CD8-positive, alpha-beta memory T cell (primary cell): Measurements from ENCODE around the gene LIG3. TPM values are rescaled to one million over a fixed set of nuclear protein-coding genes. Genes with fewer than 3 reads are reported as not detected.

ENCODE experiments used
- CTCF ChIA-PET: fragments of 350-600 bp; sonication (Branson Sonifier 250); formaldehyde crosslinking; loops from one replicate; lab custom pipeline; 2021; ENCODE audit warnings: antibody characterized with exemption; lab: Charles Lee
- POLR2A ChIA-PET: fragments of 350-600 bp; sonication (Branson Sonifier 250); formaldehyde crosslinking; loops from one replicate; lab custom pipeline; 2021; ENCODE audit warnings: antibody characterized with exemption; lab: Charles Lee
- DNase-seq, 5 donors: peaks; one replicate each; pipeline versions ENCODE4 v3.0.0 to v3.0.0-alpha.2; 2020 to 2022; ENCODE audit warnings: mixed read lengths in 1 of 5
- H3K27ac ChIP-seq: one replicate; pipeline ENCODE4 v1.7.0; 2013; ENCODE audit warnings: low read depth, mild to moderate bottlenecking, low read length, moderate library complexity
- H3K27me3 ChIP-seq: 2 replicates; pipeline ENCODE4 v1.7.0; 2013; ENCODE audit warnings: low read length, mild to moderate bottlenecking; ENCODE audit not compliant: insufficient read depth, poor library complexity, severe bottlenecking
- H3K36me3 ChIP-seq: 2 replicates; pipeline ENCODE4 v1.7.0; 2013; ENCODE audit warnings: mild to moderate bottlenecking, low read length, moderate library complexity; ENCODE audit not compliant: insufficient read depth
- H3K4me1 ChIP-seq: 2 replicates; pipeline ENCODE4 v1.7.0; 2013; ENCODE audit warnings: mild to moderate bottlenecking, low read length, moderate library complexity; ENCODE audit not compliant: insufficient read depth
- H3K4me3 ChIP-seq: 2 replicates; pipeline ENCODE4 v1.7.0; 2013; ENCODE audit warnings: mild to moderate bottlenecking, low read length
- H3K9me3 ChIP-seq: 2 replicates; pipeline ENCODE4 v1.7.0; 2013; ENCODE audit warnings: mild to moderate bottlenecking, low read length
- H3K27ac Mint-ChIP-seq, 8 donors: one replicate each; pipeline ENCODE4 v1.8.0; 2020 to 2021; ENCODE audit warnings: mixed read lengths in 8 of 8, mild to moderate bottlenecking in 6 of 8, inconsistent platforms in 3 of 8, moderate library complexity in 3 of 8
- H3K27me3 Mint-ChIP-seq, 2 donors: one replicate each; pipeline ENCODE4 v1.8.0; 2020 to 2021; ENCODE audit warnings: mixed read lengths in 2 of 2, mild to moderate bottlenecking in 1 of 2, moderate library complexity in 1 of 2
- H3K36me3 Mint-ChIP-seq, 3 donors: one replicate each; pipeline ENCODE4 v1.8.0; 2020 to 2021; ENCODE audit warnings: mixed read lengths in 3 of 3, inconsistent platforms in 1 of 3, mild to moderate bottlenecking in 1 of 3
- H3K4me1 Mint-ChIP-seq, 3 donors: one replicate each; pipeline ENCODE4 v1.8.0; 2020 to 2021; ENCODE audit warnings: mixed read lengths in 3 of 3, inconsistent platforms in 1 of 3, mild to moderate bottlenecking in 1 of 3
- H3K4me3 Mint-ChIP-seq, 7 donors: one replicate each; pipeline ENCODE4 v1.8.0; 2020 to 2021; ENCODE audit warnings: mixed read lengths in 7 of 7, mild to moderate bottlenecking in 6 of 7, moderate library complexity in 4 of 7, inconsistent platforms in 2 of 7
- H3K9me3 Mint-ChIP-seq, 5 donors: one replicate each; pipeline ENCODE4 v1.8.0; 2020 to 2022; ENCODE audit warnings: mixed read lengths in 5 of 5, mild to moderate bottlenecking in 3 of 5, moderate library complexity in 2 of 5, inconsistent platforms in 1 of 5
- polyA plus RNA-seq: library from polyadenylated mRNA; unstranded; fragments of 300-500 nt; fragmentation: Illumina TruSeq; gene quantifications from one replicate; pipeline ENCODE4 v1.2.3, GENCODE V29; 2021
- total RNA-seq, 2 experiments: library from RNA; stranded (reverse); gene quantifications; one replicate each; pipeline ENCODE4 v1.2.3, GENCODE V29; 2021

LIG3 gene
- total and polyA plus RNA-seq, 3 experiments from 2014 or later: 14.7 to 50.9 (median 48.7) TPM

GRCh38 chr17:34990921-34991365, 10.6 kb downstream of the LIG3 start:
- H3K27ac Mint-ChIP-seq: peak overlapping the region in 7 of 8 donors; percentile 0 to 76 (median 43)
- POLR2A ChIA-PET: interaction anchor here (0.6 to 1.3 kb wide), 2 partner anchors 10 to 224 kb away, joined by 4 to 5 read pairs; no protein-coding TSS in a partner anchor
- peaks cover 33% of the 10 kb centered on the region for H3K36me3 ChIP-seq

GRCh38 chr17:34991606-34992005, 11.3 kb downstream of the LIG3 start:
- Mint-ChIP-seq H3K4me3 (peak overlapping the region in 1 of 7 donors; percentile 49), H3K27me3 (no peaks in the 10 kb centered on the region), H3K9me3 (no peaks in the 10 kb centered on the region), H3K27ac (peak overlapping the region in 5 of 8 donors; percentile 29 to 76 (median 38)), H3K36me3 (peaks cover 5 to 93% (median 17%) of the 10 kb centered on the region in 3 donors), H3K4me1 (peaks cover 5 to 35% (median 15%) of the 10 kb centered on the region in 3 donors)
- DNase-seq: no peak
- Histone ChIP-seq H3K27me3 (no peaks in the 10 kb centered on the region), H3K4me1 (no peaks in the 10 kb centered on the region), H3K4me3 (no peak overlapping the region), H3K36me3 (peaks cover 33% of the 10 kb centered on the region), H3K9me3 (no peaks in the 10 kb centered on the region), H3K27ac (no peak overlapping the region)
- CTCF ChIA-PET: interaction anchor here (1.0 to 1.6 kb wide), 4 partner anchors 8 to 98 kb away, joined by 3 to 4 read pairs (median 4); no protein-coding TSS in a partner anchor
- POLR2A ChIA-PET: interaction anchor here (0.6 to 1.3 kb wide), 2 partner anchors 11 to 223 kb away, joined by 4 to 5 read pairs; no protein-coding TSS in a partner anchor

More at GRCh38 chr17:34990921-34991365, 10.6 kb downstream of the LIG3 start:
- Histone ChIP-seq H3K4me3 (no peak overlapping the region), H3K27ac (no peak overlapping the region), H3K27me3 (no peaks in the 10 kb centered on the region), H3K4me1 (no peaks in the 10 kb centered on the region), H3K9me3 (no peaks in the 10 kb centered on the region)
- CTCF ChIA-PET: interaction anchor here (1.0 to 1.6 kb wide), 5 partner anchors 10 to 128 kb away, joined by 3 to 5 read pairs (median 3); no protein-coding TSS in a partner anchor
- Mint-ChIP-seq H3K4me1 (peaks cover 5 to 40% (median 15%) of the 10 kb centered on the region in 3 donors), H3K9me3 (no peaks in the 10 kb centered on the region), H3K27me3 (no peaks in the 10 kb centered on the region), H3K4me3 (peak overlapping the region in 5 of 7 donors; percentile 5 to 77 (median 43)), H3K36me3 (peaks cover 9 to 93% (median 20%) of the 10 kb centered on the region in 3 donors)
- no peak for DNase-seq

GRCh38 chr17:34993031-34993430, 12.7 kb downstream of the LIG3 start:
- H3K27me3 Mint-ChIP-seq: no peaks in the 10 kb centered on the region
- H3K36me3 Mint-ChIP-seq: peaks cover 4 to 93% (median 12%) of the 10 kb centered on the region in 3 donors
- H3K27ac Mint-ChIP-seq: peak overlapping the region in 3 of 8 donors; percentile 21 to 48 (median 43)
- H3K4me1 ChIP-seq: no peaks in the 10 kb centered on the region
- no peak overlapping the region for H3K27ac ChIP-seq
- H3K27me3 ChIP-seq: no peaks in the 10 kb centered on the region
- no peaks in the 10 kb centered on the region for H3K9me3 ChIP-seq
- ChIA-PET POLR2A (no interaction called here), CTCF (interaction anchor here (10.7 kb wide), 1 partner anchor 126 kb away, joined by 93 read pairs; the partner anchor contains the start of genes FNDC8 and RAD51D)
- no peak overlapping the region for H3K4me3 Mint-ChIP-seq
- peaks cover 28% of the 10 kb centered on the region for H3K36me3 ChIP-seq
- H3K9me3 Mint-ChIP-seq: no peaks in the 10 kb centered on the region
- H3K4me3 ChIP-seq: no peak overlapping the region
- DNase-seq: no peak
- H3K4me1 Mint-ChIP-seq: peaks cover 6 to 31% (median 16%) of the 10 kb centered on the region in 3 donors

- H3K27ac ChIP-seq: no peak overlapping the region
- H3K36me3 Mint-ChIP-seq: peaks cover 0 to 86% (median 10%) of the 10 kb centered on the region in 3 donors
- no peaks in the 10 kb centered on the region for H3K27me3 Mint-ChIP-seq
- no peaks in the 10 kb centered on the region for H3K4me1 ChIP-seq
- CTCF ChIA-PET: interaction anchor here (1.2 to 10.7 kb wide), 5 partner anchors 22 to 122 kb away, joined by 3 to 93 read pairs (median 7); partner anchors contain the start of genes FNDC8, RAD51D and RFFL
- no peaks in the 10 kb centered on the region for H3K27me3 ChIP-seq
- DNase-seq: no peak
- POLR2A ChIA-PET: no interaction called here
- H3K9me3 Mint-ChIP-seq: no peaks in the 10 kb centered on the region
- H3K36me3 ChIP-seq: peaks cover 5% of the 10 kb centered on the region
- H3K4me1 Mint-ChIP-seq: peaks cover 9 to 26% (median 17%) of the 10 kb centered on the region in 3 donors
- no peaks in the 10 kb centered on the region for H3K9me3 ChIP-seq
- no peak overlapping the region for H3K4me3 Mint-ChIP-seq
- H3K4me3 ChIP-seq: no peak overlapping the region
- peak overlapping the region in 3 of 8 donors; percentile 34 to 82 (median 36) for H3K27ac Mint-ChIP-seq
Measured at GRCh38 chr17:34996422-34997285, 16.3 kb downstream of the LIG3 start.

GRCh38 chr17:34997355-34997862, 17.1 kb downstream of the LIG3 start:
- H3K9me3 Mint-ChIP-seq: no peaks in the 10 kb centered on the region
- Histone ChIP-seq H3K27me3 (no peaks in the 10 kb centered on the region), H3K9me3 (no peaks in the 10 kb centered on the region), H3K36me3 (no peaks in the 10 kb centered on the region), H3K27ac (no peak overlapping the region), H3K4me3 (no peak overlapping the region), H3K4me1 (no peaks in the 10 kb centered on the region)
- H3K4me3 Mint-ChIP-seq: no peak overlapping the region
- H3K27ac Mint-ChIP-seq: no peak overlapping the region
- peaks cover 9 to 18% (median 16%) of the 10 kb centered on the region in 3 donors for H3K4me1 Mint-ChIP-seq
- H3K27me3 Mint-ChIP-seq: no peaks in the 10 kb centered on the region
- POLR2A ChIA-PET: no interaction called here
- CTCF ChIA-PET: interaction anchor here (1.0 to 10.7 kb wide), 7 partner anchors 8 to 121 kb away, joined by 3 to 93 read pairs (median 6); partner anchors contain the start of genes FNDC8, RAD51D and RFFL
- peaks cover 0 to 84% (median 10%) of the 10 kb centered on the region in 3 donors for H3K36me3 Mint-ChIP-seq
- DNase-seq: no peak

GRCh38 chr17:34998205-34998604, 17.9 kb downstream of the LIG3 start:
- peak; percentile 62 to 83 (median 68) for DNase-seq
- H3K36me3 ChIP-seq: no peaks in the 10 kb centered on the region
- H3K27ac Mint-ChIP-seq: peak overlapping the region; percentile 10 to 82 (median 70)
- H3K27ac ChIP-seq: no peak overlapping the region
- H3K4me1 Mint-ChIP-seq: peaks cover 5 to 10% (median 8%) of the 10 kb centered on the region in 3 donors
- H3K4me1 ChIP-seq: no peaks in the 10 kb centered on the region
- ChIA-PET CTCF (interaction anchor here (1.0 to 10.7 kb wide), 11 partner anchors 9 to 121 kb away, joined by 3 to 93 read pairs (median 4); partner anchors contain the start of genes FNDC8, RAD51D and RFFL), POLR2A (no interaction called here)
- H3K9me3 Mint-ChIP-seq: no peaks in the 10 kb centered on the region
- H3K4me3 Mint-ChIP-seq: no peak overlapping the region
- no peaks in the 10 kb centered on the region for H3K27me3 Mint-ChIP-seq
- no peaks in the 10 kb centered on the region for H3K9me3 ChIP-seq
- peaks cover 0 to 83% (median 5%) of the 10 kb centered on the region in 3 donors for H3K36me3 Mint-ChIP-seq
- no peaks in the 10 kb centered on the region for H3K27me3 ChIP-seq
- H3K4me3 ChIP-seq: no peak overlapping the region

- H3K4me1 ChIP-seq: no peaks in the 10 kb centered on the region
- H3K9me3 ChIP-seq: no peaks in the 10 kb centered on the region
- Mint-ChIP-seq H3K9me3 (no peaks in the 10 kb centered on the region), H3K4me1 (peaks cover 5 to 7% (median 6%) of the 10 kb centered on the region in 3 donors), H3K27ac (peak overlapping the region in 2 of 8 donors; percentile 30 to 67), H3K4me3 (no peak overlapping the region), H3K36me3 (peaks cover 0 to 81% (median 5%) of the 10 kb centered on the region in 3 donors), H3K27me3 (no peaks in the 10 kb centered on the region)
- no peak for DNase-seq
- POLR2A ChIA-PET: interaction anchor here (1.2 kb wide), 1 partner anchor 71 kb away, joined by 3 read pairs; no protein-coding TSS in a partner anchor
- no peak overlapping the region for H3K4me3 ChIP-seq
- CTCF ChIA-PET: interaction anchor here (0.9 to 10.7 kb wide), 9 partner anchors 8 to 579 kb away, joined by 3 to 93 read pairs (median 4); partner anchors contain the start of genes FNDC8, RAD51D and RFFL
- no peaks in the 10 kb centered on the region for H3K27me3 ChIP-seq
- H3K36me3 ChIP-seq: no peaks in the 10 kb centered on the region
- no peak overlapping the region for H3K27ac ChIP-seq
Measured at GRCh38 chr17:34999456-34999855, 19.1 kb downstream of the LIG3 start.
